ENCODE measurements around the gene TMEM208.
A peak's percentile ranks its signal among the peaks of the same experiment; 100 is the strongest.

The TMEM208 gene

DNA sequence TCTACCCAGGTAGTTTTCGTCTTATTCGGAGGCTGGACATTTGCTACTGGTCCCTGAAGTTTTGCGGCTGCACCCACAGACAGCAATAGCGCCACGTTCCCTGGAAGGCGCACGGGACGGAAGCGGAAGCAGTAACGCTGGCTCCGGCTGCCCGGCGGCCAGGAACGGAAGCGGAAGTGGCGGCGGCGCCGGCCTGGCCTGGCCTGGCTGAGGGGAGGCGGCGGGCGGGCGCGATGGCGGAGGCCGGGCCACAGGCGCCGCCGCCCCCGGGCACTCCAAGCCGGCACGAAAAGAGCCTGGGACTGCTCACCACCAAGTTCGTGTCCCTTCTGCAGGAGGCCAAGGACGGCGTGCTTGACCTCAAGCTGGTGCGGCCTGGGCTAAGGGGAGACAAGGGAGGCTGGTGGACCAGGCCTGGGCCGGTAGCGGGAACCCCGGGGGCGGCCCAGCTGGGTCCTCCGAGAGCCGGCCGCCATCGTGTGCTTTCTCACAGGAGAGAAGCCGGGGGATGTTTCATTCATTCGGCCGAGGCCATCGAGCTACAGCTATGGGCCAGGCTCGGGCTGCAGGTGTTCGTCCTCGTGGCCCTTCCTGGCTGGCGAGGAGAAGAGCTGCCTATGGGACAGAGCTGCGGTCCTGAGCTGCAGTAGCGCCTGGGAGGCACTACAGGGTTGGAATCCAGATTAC lies 34.8 kb upstream of the TMEM208 start, which contains the start of gene E2F4:
TSS of gene E2F4 (plus strand) at position 161 of the 687 bp plus-strand sequence. CDS start at position 234, 73 bp downstream.
- peak; percentile 74 for DNase-seq (ENCODE audit: low read depth)

DNA sequence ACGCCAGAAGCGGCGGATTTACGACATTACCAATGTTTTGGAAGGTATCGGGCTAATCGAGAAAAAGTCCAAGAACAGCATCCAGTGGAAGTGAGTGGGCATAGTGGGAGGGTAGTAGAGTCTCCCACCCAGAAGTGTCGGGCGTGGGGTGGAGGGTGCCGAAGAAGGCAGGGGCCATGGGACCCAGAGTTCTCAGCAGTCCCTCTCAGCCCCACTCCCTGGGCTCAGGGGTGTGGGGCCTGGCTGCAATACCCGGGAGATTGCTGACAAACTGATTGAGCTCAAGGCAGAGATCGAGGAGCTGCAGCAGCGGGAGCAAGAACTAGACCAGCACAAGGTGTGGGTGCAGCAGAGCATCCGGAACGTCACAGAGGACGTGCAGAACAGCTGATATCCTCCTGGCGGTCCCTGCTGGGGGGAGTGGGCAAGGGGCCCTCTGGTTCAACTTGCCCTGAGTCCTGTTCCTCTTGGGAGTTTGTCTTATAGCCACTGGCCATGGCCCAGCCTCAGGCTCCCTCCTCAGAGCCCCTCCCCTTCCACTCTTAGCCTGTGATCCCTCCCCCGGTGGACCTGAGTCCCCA lies 34.1 kb upstream of the TMEM208 start:
- no peak for DNase-seq (ENCODE audit: low read depth)

DNA sequence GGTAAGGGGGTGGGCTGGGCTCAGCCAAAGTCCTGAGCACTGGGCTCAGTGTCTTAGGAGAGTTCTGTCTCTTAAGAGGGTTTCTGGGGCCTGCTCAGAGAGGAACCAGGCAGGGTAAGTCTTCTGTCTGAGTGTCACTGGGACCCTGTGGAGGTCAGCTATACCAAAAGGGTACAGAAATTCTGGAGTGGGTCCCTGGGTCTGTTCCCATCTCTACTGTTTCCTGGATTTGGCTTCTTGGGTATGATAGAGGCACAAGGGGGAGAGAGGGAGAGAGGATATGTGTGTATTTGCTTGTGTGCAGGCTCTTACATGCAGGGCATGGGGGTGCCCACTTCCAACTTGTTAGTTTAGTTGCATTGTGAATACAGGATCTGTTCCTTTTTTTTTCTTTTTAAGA lies 33.4 kb upstream of the TMEM208 start:
- no peak for DNase-seq (ENCODE audit: low read depth)

DNA sequence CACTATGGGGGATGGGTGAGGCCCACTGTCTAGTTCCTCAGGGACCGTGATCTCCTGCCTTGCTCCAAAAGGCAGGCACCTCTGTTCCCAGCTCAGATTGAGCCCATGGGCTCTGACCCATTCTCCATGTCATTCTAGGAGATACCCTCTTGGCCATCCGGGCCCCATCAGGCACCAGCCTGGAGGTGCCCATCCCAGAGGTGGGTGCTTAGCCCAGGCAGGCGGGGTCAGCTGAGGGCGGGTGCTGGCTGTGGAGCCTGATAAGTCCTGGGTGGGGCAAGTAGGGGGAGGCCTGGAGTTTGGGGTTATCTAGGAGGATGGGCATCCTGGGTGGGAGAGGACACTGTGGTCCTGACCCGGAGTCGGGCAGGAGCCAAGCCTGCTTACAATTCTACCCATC lies 32.7 kb upstream of the TMEM208 start:
- DNase-seq (ENCODE audit: low read depth) = no peak

DNA sequence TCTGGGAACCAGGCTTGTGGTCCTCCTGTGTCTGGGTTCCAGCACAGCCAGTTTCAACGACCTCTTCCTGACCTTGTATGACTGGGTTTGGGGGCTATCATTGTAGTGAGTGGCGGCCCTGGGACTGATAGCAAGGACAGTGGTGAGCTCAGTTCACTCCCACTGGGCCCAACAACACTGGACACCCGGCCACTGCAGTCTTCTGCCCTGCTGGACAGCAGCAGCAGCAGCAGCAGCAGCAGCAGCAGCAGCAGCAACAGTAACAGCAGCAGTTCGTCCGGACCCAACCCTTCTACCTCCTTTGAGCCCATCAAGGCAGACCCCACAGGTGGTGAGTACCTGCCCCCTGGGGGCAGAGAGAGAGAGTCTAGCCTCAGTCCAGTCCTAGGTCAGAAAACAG lies 31.3 kb upstream of the TMEM208 start:
- DNase-seq (ENCODE audit: low read depth) = no peak

DNA sequence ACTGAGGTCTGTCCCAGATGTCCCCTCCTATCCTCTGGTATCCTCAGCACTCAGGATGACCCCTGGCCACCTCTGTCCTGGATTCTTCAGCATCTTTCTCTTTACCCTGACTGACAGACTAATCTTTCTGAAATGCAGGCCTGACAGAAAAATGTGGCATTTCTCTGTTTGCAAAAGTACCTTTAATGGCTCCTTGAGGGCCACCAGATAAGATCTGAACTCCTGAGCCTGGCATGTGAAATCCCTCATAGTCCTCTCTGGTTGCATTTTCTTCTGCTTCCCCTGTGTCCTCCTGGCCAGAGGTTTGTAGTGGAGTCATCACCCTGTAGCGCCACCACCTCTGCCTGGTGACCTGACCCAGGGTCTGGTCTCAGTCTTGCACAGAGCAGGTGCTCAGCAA lies 30.0 kb upstream of the TMEM208 start:
- no peak for DNase-seq (ENCODE audit: low read depth)

DNA sequence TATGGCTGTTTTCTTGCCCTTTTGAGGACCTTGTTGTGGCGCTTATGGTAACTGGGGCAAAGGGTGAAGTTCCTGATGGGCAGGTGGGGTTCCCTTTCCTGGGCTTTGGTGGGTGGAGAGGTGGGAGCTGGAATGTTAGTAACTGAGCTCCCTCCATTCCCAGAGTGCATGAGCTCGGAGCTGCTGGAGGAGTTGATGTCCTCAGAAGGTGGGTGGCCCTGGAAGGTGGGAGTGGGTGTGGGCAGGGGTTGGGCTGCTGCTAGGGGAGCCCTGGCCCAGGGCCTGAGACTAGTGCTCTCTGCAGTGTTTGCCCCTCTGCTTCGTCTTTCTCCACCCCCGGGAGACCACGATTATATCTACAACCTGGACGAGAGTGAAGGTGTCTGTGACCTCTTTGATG lies 29.2 kb upstream of the TMEM208 start:
- no peak for DNase-seq (ENCODE audit: low read depth)

DNA sequence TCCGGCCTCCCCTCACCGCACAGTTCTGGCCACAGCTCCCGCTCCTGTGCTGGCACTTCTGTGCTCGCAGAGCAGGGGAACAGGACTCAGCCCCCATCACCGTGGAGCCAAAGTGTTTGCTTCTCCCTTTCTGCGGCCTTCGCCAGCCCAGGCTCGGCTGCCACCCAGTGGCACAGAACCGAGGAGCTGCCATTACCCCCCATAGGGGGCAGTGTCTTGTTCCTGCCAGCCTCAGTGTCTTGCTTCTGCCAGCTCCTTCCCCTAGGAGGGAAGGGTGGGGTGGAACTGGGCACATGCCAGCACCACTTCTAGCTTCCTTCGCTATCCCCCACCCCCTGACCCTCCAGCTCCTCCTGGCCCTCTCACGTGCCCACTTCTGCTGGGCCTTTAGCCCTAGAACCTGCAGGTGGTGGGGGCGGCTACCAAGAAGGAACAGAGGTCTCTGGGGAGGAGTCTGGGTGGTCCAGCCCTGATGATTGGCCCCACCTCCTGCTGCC lies 28.6 kb upstream of the TMEM208 start:
- DNase-seq (ENCODE audit: low read depth) = no peak

DNA sequence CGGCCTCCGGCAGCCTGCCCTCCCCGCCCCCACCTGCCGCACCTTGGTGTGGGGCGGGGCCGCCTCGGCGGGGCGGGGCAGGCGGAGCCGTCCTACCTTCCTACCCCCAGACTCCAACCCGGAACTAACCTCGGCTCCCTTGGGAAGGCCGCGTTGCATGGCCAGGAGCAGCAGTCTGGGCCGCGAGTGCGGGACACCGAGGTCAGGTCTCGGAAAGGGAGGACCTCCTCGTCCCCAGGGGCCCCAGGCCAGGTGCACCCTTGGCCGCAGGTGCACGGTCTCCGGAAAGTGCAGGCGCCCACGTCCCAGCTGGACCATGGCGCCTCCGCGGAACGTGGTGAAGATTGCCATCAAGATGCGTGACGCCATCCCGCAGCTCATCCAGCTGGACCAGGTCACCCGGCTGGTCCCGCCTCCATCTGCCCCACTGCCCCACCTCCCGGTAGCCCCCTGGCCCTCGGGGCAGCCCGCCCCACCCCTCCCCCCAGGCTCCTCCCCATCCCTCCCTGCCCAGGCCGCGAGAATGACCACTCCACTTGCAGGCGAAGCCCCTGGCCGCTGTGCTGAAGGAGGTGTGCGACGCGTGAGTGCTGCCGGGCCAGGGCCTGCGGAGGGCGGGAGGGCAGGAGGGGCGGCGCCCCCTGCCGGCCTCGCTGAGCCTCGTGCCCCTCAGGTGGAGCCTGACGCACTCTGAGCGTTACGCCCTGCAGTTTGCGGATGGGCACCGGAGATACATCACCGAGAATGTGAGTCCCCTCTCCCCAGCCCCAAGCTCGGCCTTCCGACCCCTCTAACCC lies 27.7 kb upstream of the TMEM208 start, which contains the start of gene ELMO3:
TSS of gene ELMO3 (plus strand) at position 121 of the 797 bp plus-strand sequence. CDS start at position 317, 196 bp downstream.
- DNase-seq (ENCODE audit: low read depth) = no peak

DNA sequence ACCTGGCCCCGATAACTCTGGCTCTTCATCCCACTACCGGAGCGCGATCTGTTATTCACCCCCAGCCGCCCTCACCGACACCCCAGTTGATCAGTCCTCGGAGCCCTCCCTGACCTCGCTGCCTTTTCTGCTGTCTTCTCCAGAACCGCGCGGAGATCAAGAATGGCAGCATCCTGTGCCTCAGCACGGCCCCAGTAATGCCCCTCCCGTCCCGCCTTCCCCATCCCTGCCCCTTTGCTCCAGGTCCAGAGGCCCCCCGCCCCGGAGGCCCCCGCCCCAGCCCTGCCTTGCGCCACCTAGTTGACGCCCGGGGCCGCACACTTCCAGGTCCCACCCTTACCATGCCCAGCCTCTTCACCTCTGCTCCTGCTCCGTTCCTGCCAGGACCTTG lies 27.1 kb upstream of the TMEM208 start:
- DNase-seq (ENCODE audit: low read depth) = no peak

DNA sequence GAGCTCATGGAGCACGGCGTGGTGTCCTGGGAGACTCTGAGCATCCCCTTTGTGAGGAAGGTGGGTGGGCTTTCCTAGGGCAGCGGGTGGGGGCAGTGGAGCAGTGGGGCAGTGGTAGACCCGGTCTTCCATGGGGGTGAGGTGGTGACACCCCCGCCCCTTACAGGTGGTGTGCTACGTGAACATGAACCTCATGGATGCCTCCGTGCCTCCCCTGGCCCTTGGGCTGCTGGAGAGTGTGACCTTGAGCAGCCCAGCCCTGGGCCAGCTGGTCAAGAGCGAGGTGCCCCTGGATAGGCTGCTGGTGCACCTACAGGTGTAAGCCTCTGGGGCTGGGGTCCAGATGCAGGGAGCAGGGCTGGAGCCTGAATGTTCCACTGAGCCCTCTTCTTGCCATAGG lies 26.4 kb upstream of the TMEM208 start:
- no peak for DNase-seq (ENCODE audit: low read depth)

DNA sequence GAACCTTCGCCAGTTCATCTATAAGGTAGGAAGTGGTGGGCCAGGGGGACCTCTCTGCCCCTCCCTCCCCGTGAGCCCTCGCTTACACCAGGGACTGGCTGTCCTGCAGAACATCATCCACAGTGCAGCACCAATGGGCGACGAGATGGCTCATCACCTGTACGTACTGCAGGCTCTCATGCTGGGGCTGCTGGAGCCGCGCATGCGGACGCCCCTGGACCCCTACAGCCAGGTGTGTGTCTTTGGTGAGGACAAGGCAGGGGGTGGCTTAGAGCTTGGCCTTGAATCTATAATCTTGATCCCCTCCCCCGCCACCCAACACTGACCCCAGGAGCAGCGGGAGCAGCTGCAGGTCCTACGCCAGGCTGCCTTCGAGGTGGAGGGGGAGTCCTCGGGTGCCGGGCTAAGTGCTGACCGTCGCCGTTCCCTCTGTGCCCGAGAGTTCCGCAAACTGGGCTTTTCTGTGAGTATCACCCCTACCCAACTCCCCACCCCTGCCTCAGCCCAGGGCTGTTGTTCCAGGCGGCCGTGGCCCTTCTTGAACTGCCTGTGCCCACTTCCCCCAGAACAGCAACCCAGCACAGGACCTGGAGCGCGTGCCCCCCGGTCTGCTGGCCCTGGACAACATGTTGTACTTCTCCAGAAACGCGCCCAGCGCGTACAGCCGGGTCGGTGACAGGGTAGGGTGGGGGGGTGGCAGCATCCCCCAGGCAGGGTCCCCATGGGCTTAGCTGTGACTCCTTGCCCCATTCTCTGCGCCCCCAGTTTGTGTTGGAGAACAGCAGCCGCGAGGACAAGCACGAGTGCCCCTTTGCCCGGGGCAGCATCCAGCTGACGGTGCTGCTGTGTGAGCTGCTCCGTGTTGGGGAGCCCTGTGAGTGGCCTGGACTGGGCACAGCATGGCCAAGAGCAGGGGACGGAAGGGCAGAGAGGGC lies 25.3 kb upstream of the TMEM208 start:
- DNase-seq (ENCODE audit: low read depth) = no peak

DNA sequence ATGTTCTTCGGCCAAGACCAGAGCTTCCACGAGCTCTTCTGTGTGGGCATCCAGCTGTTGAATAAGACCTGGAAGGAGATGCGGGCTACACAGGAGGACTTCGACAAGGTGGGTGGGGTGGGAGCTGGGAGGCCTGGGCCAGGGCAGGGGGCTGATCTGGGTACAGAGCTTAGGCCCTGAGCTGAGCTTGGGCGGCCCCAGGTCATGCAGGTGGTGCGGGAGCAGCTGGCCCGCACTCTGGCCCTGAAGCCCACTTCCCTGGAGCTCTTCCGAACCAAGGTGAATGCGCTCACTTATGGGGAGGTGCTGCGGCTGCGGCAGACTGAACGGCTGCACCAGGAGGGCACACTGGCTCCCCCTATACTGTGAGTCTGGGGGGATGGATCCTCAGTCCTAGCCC lies 24.5 kb upstream of the TMEM208 start:
- DNase-seq (ENCODE audit: low read depth) = no peak

DNA sequence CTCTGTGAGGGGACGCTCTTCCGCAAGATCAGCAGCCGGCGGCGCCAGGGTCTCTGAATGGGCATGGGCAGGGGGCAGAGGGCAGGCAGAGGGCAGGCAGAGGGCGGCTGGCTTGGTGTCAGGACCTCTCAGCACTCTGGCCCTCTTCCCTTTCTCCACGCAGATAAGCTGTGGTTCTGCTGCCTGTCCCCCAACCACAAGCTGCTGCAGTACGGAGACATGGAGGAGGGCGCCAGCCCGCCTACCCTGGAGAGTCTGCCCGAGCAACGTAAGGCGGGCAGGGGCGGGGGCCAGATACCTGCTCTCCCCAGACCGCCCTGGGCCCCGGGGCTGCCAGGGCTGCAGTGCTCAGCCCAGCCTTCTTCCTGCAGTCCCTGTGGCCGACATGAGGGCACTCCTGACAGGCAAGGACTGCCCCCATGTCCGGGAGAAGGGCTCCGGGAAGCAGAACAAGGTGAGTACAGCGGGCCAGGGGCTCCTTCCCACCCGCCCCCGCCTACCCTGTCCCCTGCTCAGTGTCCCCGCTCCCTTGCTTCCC lies 23.9 kb upstream of the TMEM208 start:
- no peak for DNase-seq (ENCODE audit: low read depth)

DNA sequence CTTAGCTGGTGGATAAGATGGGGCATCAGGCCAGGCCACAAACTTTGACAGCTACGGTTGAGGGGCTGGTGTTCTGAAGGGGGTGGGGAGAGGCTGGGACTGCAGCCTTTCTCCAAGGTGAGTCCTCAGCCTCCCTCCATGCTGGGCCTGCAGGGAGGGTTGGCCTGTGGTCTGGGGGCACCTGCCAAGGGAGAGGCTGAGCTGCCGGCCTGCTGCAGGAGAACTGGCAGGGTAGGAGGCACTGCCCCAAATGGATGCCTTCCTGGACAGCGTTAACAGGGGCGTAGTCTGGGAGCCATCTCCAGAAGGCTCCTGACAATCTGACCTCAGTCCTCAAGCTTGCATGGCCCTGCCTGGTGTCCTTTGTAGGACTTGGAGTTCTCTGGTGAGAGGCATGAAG lies 22.9 kb upstream of the TMEM208 start:
- no peak for DNase-seq (ENCODE audit: low read depth)

DNA sequence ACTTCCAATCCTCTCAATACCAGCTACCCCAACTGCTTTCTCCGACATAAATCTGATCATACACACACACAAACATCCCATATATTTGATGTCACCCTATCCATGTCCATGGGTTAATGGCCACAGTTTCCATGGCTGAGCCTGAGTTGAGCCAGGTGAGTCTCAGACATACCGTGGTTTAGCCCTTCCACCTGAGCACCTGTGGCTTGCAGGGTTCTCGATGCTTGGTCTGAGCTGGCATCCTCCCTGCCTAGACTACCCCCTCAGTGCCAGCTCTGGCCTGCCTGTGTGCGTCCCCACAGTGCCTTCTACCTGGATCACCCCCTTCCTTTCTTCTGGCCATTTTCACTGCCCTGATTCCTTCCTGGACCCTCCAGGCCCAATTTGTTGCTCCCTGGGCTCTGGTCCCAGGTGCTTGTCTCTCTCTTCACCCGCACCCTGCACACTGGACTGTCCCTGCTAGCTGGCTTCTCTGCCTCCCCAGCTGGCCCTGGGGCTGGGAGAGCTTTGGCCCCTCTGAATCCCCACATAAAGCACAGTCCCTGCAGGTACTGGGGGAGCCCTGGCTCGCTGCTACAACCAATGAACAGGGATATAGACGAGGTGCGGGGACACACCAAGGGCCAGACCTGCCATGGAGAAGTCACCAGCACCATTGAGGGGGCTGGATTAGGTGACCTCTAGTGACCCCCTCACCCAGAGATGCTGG lies 20.6 kb upstream of the TMEM208 start:
- DNase-seq (ENCODE audit: low read depth) = no peak

DNA sequence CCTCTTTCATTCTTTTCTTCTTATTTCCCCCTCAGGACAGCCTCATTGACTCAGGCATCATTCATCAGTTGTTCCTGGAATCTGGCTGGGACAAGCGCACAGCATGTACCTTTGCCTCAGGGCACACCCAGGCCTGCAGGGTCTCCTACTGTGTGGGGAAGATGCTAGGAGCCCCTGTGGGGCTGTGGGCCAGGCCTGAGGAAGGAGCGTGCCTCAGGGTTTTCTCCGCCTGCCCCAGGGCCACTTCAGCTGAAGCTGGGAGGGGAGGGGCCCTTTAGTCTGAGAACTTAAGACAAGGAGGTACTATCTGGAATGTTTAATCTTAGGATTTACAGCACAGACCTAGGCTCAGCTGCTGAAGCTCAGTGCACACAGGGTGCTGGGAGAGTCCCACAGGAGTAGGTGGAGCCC lies 20.1 kb upstream of the TMEM208 start:
- no peak for DNase-seq (ENCODE audit: low read depth)

DNA sequence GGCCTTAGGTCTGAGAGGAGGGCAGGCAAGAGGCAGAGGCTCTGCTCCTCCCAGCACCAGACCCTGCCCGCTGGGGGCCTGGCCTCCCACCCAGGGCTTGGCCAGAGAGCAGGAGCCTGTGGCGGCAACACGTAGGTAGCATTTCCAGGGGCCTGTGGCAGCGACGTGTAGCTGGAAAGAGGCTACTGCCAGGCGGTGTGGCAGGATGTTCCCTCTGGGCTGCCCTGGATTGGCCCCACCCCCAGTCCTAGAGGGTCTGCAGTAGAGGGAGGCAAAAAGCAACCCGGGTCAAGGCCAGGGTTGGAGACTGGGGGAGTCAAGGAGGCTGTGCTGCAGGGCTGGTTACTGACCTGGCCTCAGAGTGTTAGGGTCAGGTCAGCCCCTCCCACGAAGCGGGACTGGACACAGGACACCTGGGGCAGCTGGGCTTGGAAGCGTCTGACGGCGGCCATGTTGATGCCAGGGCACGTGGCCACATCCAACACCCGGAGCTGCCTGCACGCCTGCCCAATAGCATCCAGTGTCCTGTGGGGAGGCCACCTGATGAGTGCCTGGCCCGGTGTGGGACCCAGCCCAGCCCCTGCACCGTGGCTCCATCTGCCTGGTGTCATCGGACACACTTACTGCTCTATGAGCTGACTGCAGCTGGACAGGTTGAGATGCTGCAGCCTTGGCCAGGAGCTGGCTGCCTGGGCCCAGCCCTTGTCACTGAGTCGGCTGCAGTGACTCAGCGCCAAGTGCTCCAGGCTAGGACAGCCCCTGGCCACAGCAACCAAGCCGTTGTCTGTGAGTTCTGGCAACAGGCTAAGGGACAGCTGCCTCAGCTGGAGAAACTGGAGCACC lies 19.5 kb upstream of the TMEM208 start:
- DNase-seq (ENCODE audit: low read depth) = no peak

DNA sequence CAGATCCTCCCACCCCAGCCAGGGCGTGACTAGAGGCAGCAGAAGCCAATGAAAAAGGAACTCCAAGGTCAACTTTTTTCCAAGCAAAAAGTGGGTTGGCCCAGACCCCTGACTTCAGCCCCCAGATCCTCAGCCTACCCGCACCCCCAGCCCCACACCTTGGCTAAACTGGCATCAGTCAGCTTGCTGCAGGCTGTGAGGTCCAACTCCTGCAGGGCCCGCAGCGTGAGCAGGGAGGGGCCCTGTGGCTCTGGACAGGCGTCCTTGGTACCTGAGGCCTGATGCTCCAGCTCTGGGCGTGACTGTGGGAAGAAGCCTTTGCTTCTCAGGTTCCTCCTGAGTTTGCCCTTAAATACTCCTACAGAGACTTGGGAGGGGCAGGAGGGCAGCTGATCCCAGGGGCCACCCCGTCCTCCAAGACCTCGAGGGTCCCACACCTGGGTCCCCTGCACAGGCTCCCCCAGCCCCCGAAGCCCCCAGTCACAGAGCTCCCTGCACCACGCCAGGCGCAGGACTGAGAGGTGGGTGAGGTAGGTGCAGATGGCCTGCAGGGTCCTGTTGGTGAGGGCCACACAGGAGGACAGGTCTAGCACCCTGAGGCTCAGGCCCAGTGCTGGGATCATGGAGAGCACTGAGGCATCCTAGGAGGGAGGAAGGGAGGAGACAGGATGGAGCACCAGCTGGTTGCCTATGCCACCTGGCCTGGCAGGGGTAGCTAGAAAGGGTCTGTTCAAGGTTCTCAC lies 18.6 kb upstream of the TMEM208 start:
- DNase-seq (ENCODE audit: low read depth) = no peak
